Stimulated activated CD8-positive, alpha-beta memory T cell treated with anti-CD3 and anti-CD28 coated beads, Interleukin-4, amount 100 ng/mL, for 24 hours (primary cell): ENCODE data around the gene DDX39A.

Experiments
- DNase-seq: peaks from one replicate; pipeline ENCODE4 v3.0.0-alpha.2; 2020; ENCODE audit warnings: low read depth

Gene DDX39A

GRCh38 chr19:14363183-14364097 lies 55.7 kb downstream of the DDX39A start:
- no peak for DNase-seq

- no peak for DNase-seq
Observed at GRCh38 chr19:14361824-14362223, 57.3 kb downstream of the DDX39A start.
